ENCODE data around the gene ERBB4. TPM values are rescaled to one million over a fixed set of nuclear protein-coding genes. Genes with fewer than 3 reads are reported as not detected.

Gene ERBB4
- total RNA-seq, 4 donors from 2014 or later: 5.5 to 21.0 (median 18.3) TPM

- H3K36me3 ChIP-seq: no peaks in the 10 kb centered on the region
- H3K4me3 ChIP-seq (replicated peaks in 1 of 3): no peak overlapping the region
- H3K4me1 ChIP-seq: peaks cover 0 to 6% of the 10 kb centered on the region in 2 donors
- 86 to 88% methylated on average over 1 of the region's 1 CpG for WGBS, 2 donors
- H3K9me3 ChIP-seq: no peaks in the 10 kb centered on the region
- intact Hi-C loops (cut with DNase I): no loop called here
- TF ChIP-seq, protein P1, sequence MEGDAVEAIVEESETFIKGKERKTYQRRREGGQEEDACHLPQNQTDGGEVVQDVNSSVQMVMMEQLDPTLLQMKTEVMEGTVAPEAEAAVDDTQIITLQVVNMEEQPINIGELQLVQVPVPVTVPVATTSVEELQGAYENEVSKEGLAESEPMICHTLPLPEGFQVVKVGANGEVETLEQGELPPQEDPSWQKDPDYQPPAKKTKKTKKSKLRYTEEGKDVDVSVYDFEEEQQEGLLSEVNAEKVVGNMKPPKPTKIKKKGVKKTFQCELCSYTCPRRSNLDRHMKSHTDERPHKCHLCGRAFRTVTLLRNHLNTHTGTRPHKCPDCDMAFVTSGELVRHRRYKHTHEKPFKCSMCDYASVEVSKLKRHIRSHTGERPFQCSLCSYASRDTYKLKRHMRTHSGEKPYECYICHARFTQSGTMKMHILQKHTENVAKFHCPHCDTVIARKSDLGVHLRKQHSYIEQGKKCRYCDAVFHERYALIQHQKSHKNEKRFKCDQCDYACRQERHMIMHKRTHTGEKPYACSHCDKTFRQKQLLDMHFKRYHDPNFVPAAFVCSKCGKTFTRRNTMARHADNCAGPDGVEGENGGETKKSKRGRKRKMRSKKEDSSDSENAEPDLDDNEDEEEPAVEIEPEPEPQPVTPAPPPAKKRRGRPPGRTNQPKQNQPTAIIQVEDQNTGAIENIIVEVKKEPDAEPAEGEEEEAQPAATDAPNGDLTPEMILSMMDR (IDR thresholded peaks at IDR 0.05): no peak
- no peak overlapping the region for H3K27ac ChIP-seq
- no peaks in the 10 kb centered on the region for H3K27me3 ChIP-seq
- DNase-seq: no peak
Measured at GRCh38 chr2:211955648-211956047, 583.0 kb downstream of the ERBB4 start.

- 80 to 85% methylated on average over 2 of the region's 2 CpGs for WGBS, 2 donors
- intact Hi-C loops (cut with DNase I): no loop called here
Measured at GRCh38 chr2:211948932-211949331, 589.7 kb downstream of the ERBB4 start.

GRCh38 chr2:211946960-211947359, 591.6 kb downstream of the ERBB4 start:
- H3K4me1 ChIP-seq: no peaks in the 10 kb centered on the region
- peaks cover 4% of the 10 kb centered on the region for H3K27me3 ChIP-seq
- H3K9me3 ChIP-seq: no peaks in the 10 kb centered on the region
- no peak overlapping the region for H3K27ac ChIP-seq
- no peak overlapping the region for H3K4me3 ChIP-seq (replicated peaks in 1 of 3)
- DNase-seq: no peak
- no peaks in the 10 kb centered on the region for H3K36me3 ChIP-seq
- TF ChIP-seq, protein P1 (IDR thresholded peaks at IDR 0.05): no peak
- no peak for TF ChIP-seq POLR2A (IDR thresholded peaks at IDR 0.05)
- intact Hi-C loops (cut with DNase I): no loop called here
- 0% methylated on average over 1 of the region's 1 CpG for WGBS, 2 donors

More at GRCh38 chr2:211948932-211949331, 589.7 kb downstream of the ERBB4 start:
- TF ChIP-seq, protein P1 (IDR thresholded peaks at IDR 0.05): no peak
- TF ChIP-seq POLR2A (IDR thresholded peaks at IDR 0.05): no peak
- H3K27ac ChIP-seq: no peak overlapping the region
- no peak overlapping the region for H3K4me3 ChIP-seq (replicated peaks in 1 of 3)
- H3K27me3 ChIP-seq: no peaks in the 10 kb centered on the region
- no peaks in the 10 kb centered on the region for H3K4me1 ChIP-seq
- no peaks in the 10 kb centered on the region for H3K9me3 ChIP-seq
- H3K36me3 ChIP-seq: no peaks in the 10 kb centered on the region
- DNase-seq: no peak

DNA sequence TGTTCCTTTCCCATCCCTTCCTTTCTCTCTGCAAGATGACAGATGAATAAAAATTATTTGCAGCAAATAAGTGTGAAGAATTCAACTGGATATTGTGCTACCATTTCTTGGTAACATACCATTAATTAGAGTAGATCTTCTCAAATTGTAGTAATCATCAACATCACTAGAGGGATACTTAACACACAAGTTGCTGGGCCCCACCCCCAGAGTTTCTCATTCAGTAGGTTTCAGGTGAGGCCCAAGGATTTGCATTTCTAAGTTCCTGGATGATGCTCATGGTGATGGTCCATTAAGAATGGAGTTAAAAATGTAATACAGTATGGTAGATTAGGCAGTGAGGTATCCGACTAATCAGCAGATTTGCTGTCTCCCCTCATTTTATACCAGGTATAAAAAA, 594.0 kb downstream of the ERBB4 start:
- no peaks in the 10 kb centered on the region for H3K9me3 ChIP-seq
- H3K36me3 ChIP-seq: no peaks in the 10 kb centered on the region
- H3K4me3 ChIP-seq (replicated peaks in 1 of 3): no peak overlapping the region
- TF ChIP-seq, protein P1 (IDR thresholded peaks at IDR 0.05): no peak
- no peak for TF ChIP-seq POLR2A (IDR thresholded peaks at IDR 0.05)
- no peak overlapping the region for H3K27ac ChIP-seq
- WGBS, 2 donors: 82 to 98% methylated on average over 1 of the region's 1 CpG
- H3K4me1 ChIP-seq: no peaks in the 10 kb centered on the region
- intact Hi-C loops (cut with DNase I): no loop called here
- peaks cover 4% of the 10 kb centered on the region for H3K27me3 ChIP-seq
- DNase-seq: no peak

- WGBS, 2 donors: 86 to 88% methylated on average over 2 of the region's 2 CpGs
- DNase-seq: no peak
- Histone ChIP-seq H3K9me3 (no peaks in the 10 kb centered on the region), H3K27ac (no peak overlapping the region), H3K36me3 (no peaks in the 10 kb centered on the region), H3K4me3 (replicated peaks in 1 of 3) (no peak overlapping the region), H3K4me1 (no peaks in the 10 kb centered on the region), H3K27me3 (peaks cover 4% of the 10 kb centered on the region)
- intact Hi-C loops (cut with DNase I): no loop called here
- TF ChIP-seq POLR2A (IDR thresholded peaks at IDR 0.05): no peak
- TF ChIP-seq, protein P1 (IDR thresholded peaks at IDR 0.05): no peak
Measured at GRCh38 chr2:211942153-211942552, 596.4 kb downstream of the ERBB4 start.
